NK-92 (cell line): ENCODE results near the gene NR3C2.
"Not testable (repeated sequence)": the region's sequence is repeated elsewhere in the genome, so short reads cannot be mapped to it uniquely, and the experiment has no call there.

Experiments used
- DNase-seq: peaks from one replicate; lab custom pipeline; 2025; ENCODE audit not compliant: unreplicated experiment; lab: John Stamatoyannopoulos, UW

Gene NR3C2

GRCh38 chr4:148173397-148174017 lies 268.7 kb downstream of the NR3C2 start:
- DNase-seq: no peak

GRCh38 chr4:148171596-148171995 lies 270.6 kb downstream of the NR3C2 start:
- no peak for DNase-seq

- no peak for DNase-seq
Observed at GRCh38 chr4:148170408-148171365, 271.5 kb downstream of the NR3C2 start.

GRCh38 chr4:148166132-148166591 lies 276.1 kb downstream of the NR3C2 start:
- no peak for DNase-seq

GRCh38 chr4:148164557-148164956 lies 277.7 kb downstream of the NR3C2 start:
- no peak for DNase-seq

GRCh38 chr4:148162991-148163390 lies 279.2 kb downstream of the NR3C2 start:
- DNase-seq: no peak

GRCh38 chr4:148162519-148162918 lies 279.7 kb downstream of the NR3C2 start:
- no peak for DNase-seq

GRCh38 chr4:148161601-148162000 lies 280.6 kb downstream of the NR3C2 start:
- DNase-seq: no peak

GRCh38 chr4:148159793-148160192 lies 282.4 kb downstream of the NR3C2 start:
- DNase-seq: no peak

GRCh38 chr4:148154769-148155168 lies 287.4 kb downstream of the NR3C2 start:
- no peak for DNase-seq

GRCh38 chr4:148152868-148153625 lies 289.2 kb downstream of the NR3C2 start:
- no peak for DNase-seq

- no peak for DNase-seq
Observed at GRCh38 chr4:148151806-148152205, 290.4 kb downstream of the NR3C2 start.

- no peak for DNase-seq
Observed at GRCh38 chr4:148145475-148145874, 296.7 kb downstream of the NR3C2 start.

GRCh38 chr4:148143174-148143573 lies 299.0 kb downstream of the NR3C2 start:
- no peak for DNase-seq

GRCh38 chr4:148141501-148141900 lies 300.7 kb downstream of the NR3C2 start:
- no peak for DNase-seq

GRCh38 chr4:148126825-148127224 lies 315.4 kb downstream of the NR3C2 start:
- no peak for DNase-seq

GRCh38 chr4:148124512-148124911 lies 317.7 kb downstream of the NR3C2 start:
- no peak for DNase-seq

GRCh38 chr4:148123161-148123560 lies 319.1 kb downstream of the NR3C2 start:
- not testable (repeated sequence) for DNase-seq

GRCh38 chr4:148120216-148120615 lies 322.0 kb downstream of the NR3C2 start:
- DNase-seq: no peak

GRCh38 chr4:148118633-148119032 lies 323.6 kb downstream of the NR3C2 start:
- DNase-seq: no peak

GRCh38 chr4:148118179-148118578 lies 324.0 kb downstream of the NR3C2 start:
- no peak for DNase-seq
